Upper lobe of left lung (tissue), 4 donors: ENCODE measurements around the gene ATP8B1.

Source experiments
- CTCF ChIP-seq, 6 experiments: fragments of 450-650 bp in 4 of 6; fragments of 200-600 bp in 2 of 6; sonication (generic) in 2 of 6; IDR thresholded peaks; one replicate each; pipeline ENCODE4 v1.5.1; 2016 to 2019; ENCODE audit warnings: antibody characterized with exemption in 6 of 6
- POLR2A ChIP-seq, 4 donors: fragments of 450-650 bp; IDR thresholded peaks; one replicate each; pipeline ENCODE4 v1.5.1; 2016 to 2017; ENCODE audit warnings: antibody characterized with exemption in 4 of 4, mild to moderate bottlenecking in 2 of 4
- POLR2AphosphoS5 ChIP-seq, 2 donors: sonication (generic); formaldehyde crosslinking; IDR thresholded peaks; one replicate each; pipeline ENCODE4 v1.5.1; 2017; ENCODE audit warnings: antibody characterized with exemption in 2 of 2

- TF ChIP-seq CTCF (IDR thresholded peaks at IDR 0.05) (no peak), POLR2A (IDR thresholded peaks at IDR 0.05) (no peak), POLR2AphosphoS5 (IDR thresholded peaks at IDR 0.05) (no peak)
These were observed 15.9 kb downstream of the ATP8B1 start for GRCh38 chr18:57787068-57787685.
